ENCODE measurements around the gene SLC10A6.

Gene SLC10A6

GRCh38 chr4:86809809-86810208, 39.4 kb downstream of the SLC10A6 start:
- peaks cover 74% of the 10 kb centered on the region for H3K36me3 ChIP-seq
- H3K27ac ChIP-seq, result no peak overlapping the region
- no peaks in the 10 kb centered on the region for H3K9me3 ChIP-seq (ENCODE audit: severe bottlenecking)
- H3K4me3 ChIP-seq (ENCODE audit: low read depth, low read length), result no peak overlapping the region
- H3K27me3 ChIP-seq (ENCODE audit: insufficient read depth, low read depth, severe bottlenecking), result no peaks in the 10 kb centered on the region
- DNase-seq, result no peak
- no peak for TF ChIP-seq CTCF (IDR thresholded peaks at IDR 0.05; ENCODE audit: low read depth, low read length)

GRCh38 chr4:86791126-86791525, 58.1 kb downstream of the SLC10A6 start:
- Histone ChIP-seq H3K36me3 (peaks cover 43% of the 10 kb centered on the region), H3K27ac (no peak overlapping the region), H3K27me3 (ENCODE audit: insufficient read depth, low read depth, severe bottlenecking) (no peaks in the 10 kb centered on the region), H3K4me3 (ENCODE audit: low read depth, low read length) (no peak overlapping the region), H3K9me3 (ENCODE audit: severe bottlenecking) (peaks cover 2% of the 10 kb centered on the region)
- peak; percentile 7 for DNase-seq
- TF ChIP-seq CTCF (IDR thresholded peaks at IDR 0.05; ENCODE audit: low read depth, low read length), result 0 out of 2 replicates have a peak, but pooled peaks have one; percentile 8

- H3K27me3 ChIP-seq (ENCODE audit: insufficient read depth, low read depth, severe bottlenecking), result no peaks in the 10 kb centered on the region
- H3K9me3 ChIP-seq (ENCODE audit: severe bottlenecking), result peaks cover 2% of the 10 kb centered on the region
- H3K27ac ChIP-seq, result no peak overlapping the region
- no peak for DNase-seq
- H3K4me3 ChIP-seq (ENCODE audit: low read depth, low read length), result no peak overlapping the region
- H3K36me3 ChIP-seq, result peaks cover 48% of the 10 kb centered on the region
- no peak for TF ChIP-seq CTCF (IDR thresholded peaks at IDR 0.05; ENCODE audit: low read depth, low read length)
These were observed 60.4 kb downstream of the SLC10A6 start for GRCh38 chr4:86788826-86789225.

GRCh38 chr4:86778175-86778574, 71.0 kb downstream of the SLC10A6 start:
- H3K27me3 ChIP-seq (ENCODE audit: insufficient read depth, low read depth, severe bottlenecking), result no peaks in the 10 kb centered on the region
- H3K9me3 ChIP-seq (ENCODE audit: severe bottlenecking), result no peaks in the 10 kb centered on the region
- no peak overlapping the region for H3K4me3 ChIP-seq (ENCODE audit: low read depth, low read length)
- H3K27ac ChIP-seq, result no peak overlapping the region
- no peak for DNase-seq
- H3K36me3 ChIP-seq, result peaks cover 43% of the 10 kb centered on the region
- no peak for TF ChIP-seq CTCF (IDR thresholded peaks at IDR 0.05; ENCODE audit: low read depth, low read length)

GRCh38 chr4:86775061-86775460, 74.1 kb downstream of the SLC10A6 start:
- H3K9me3 ChIP-seq (ENCODE audit: severe bottlenecking), result no peaks in the 10 kb centered on the region
- H3K4me3 ChIP-seq (ENCODE audit: low read depth, low read length), result no peak overlapping the region
- H3K36me3 ChIP-seq, result peaks cover 61% of the 10 kb centered on the region
- H3K27ac ChIP-seq, result no peak overlapping the region
- no peaks in the 10 kb centered on the region for H3K27me3 ChIP-seq (ENCODE audit: insufficient read depth, low read depth, severe bottlenecking)
- TF ChIP-seq CTCF (IDR thresholded peaks at IDR 0.05; ENCODE audit: low read depth, low read length), result no peak
- DNase-seq, result no peak

Measured in WERI-Rb-1 (cell line).